Measurements from ENCODE around the gene FOXP1. TPM values are rescaled to one million over a fixed set of nuclear protein-coding genes. Genes with fewer than 3 reads are reported as not detected.

The FOXP1 gene
- total RNA-seq, 4 donors from 2014 or later = 103 to 173 (median 140) TPM

- Histone ChIP-seq H3K27me3 (no peaks in the 10 kb centered on the region), H3K4me3 (no peak overlapping the region), H3K9me3 (no peaks in the 10 kb centered on the region), H3K27ac (no peak overlapping the region), H3K36me3 (no peaks in the 10 kb centered on the region), H3K4me1 (peaks cover 0 to 16% (median 3%) of the 10 kb centered on the region in 4 donors)
- no peak for TF ChIP-seq CTCF (IDR thresholded peaks at IDR 0.05)
- TF ChIP-seq POLR2A (IDR thresholded peaks at IDR 0.05) = no peak
- DNase-seq = no peak
Measured at GRCh38 chr3:71156062-71156665, 427.4 kb downstream of the FOXP1 start.

- no peaks in the 10 kb centered on the region for H3K27me3 ChIP-seq
- H3K4me3 ChIP-seq = no peak overlapping the region
- H3K27ac ChIP-seq = peak overlapping the region in 1 of 4 donors; percentile 63
- no peaks in the 10 kb centered on the region for H3K36me3 ChIP-seq
- H3K9me3 ChIP-seq = no peaks in the 10 kb centered on the region
- no peak for DNase-seq
- TF ChIP-seq CTCF (IDR thresholded peaks at IDR 0.05) (no peak), POLR2A (IDR thresholded peaks at IDR 0.05) (no peak)
- peaks cover 0 to 16% (median 3%) of the 10 kb centered on the region in 4 donors for H3K4me1 ChIP-seq
Measured at GRCh38 chr3:71154846-71155245, 428.7 kb downstream of the FOXP1 start.

GRCh38 chr3:71153713-71154112, 429.8 kb downstream of the FOXP1 start:
- peaks cover 0 to 16% (median 3%) of the 10 kb centered on the region in 4 donors for H3K4me1 ChIP-seq
- no peaks in the 10 kb centered on the region for H3K27me3 ChIP-seq
- no peaks in the 10 kb centered on the region for H3K9me3 ChIP-seq
- TF ChIP-seq POLR2A (IDR thresholded peaks at IDR 0.05) = no peak
- no peak for TF ChIP-seq CTCF (IDR thresholded peaks at IDR 0.05)
- H3K36me3 ChIP-seq = no peaks in the 10 kb centered on the region
- no peak for DNase-seq
- peak overlapping the region in 2 of 4 donors; percentile 26 to 72 for H3K27ac ChIP-seq
- no peak overlapping the region for H3K4me3 ChIP-seq

- Histone ChIP-seq H3K4me3 (peak overlapping the region in 1 of 4 donors; percentile 22), H3K27me3 (no peaks in the 10 kb centered on the region), H3K4me1 (peaks cover 0 to 16% (median 3%) of the 10 kb centered on the region in 4 donors), H3K36me3 (no peaks in the 10 kb centered on the region), H3K9me3 (no peaks in the 10 kb centered on the region), H3K27ac (peak overlapping the region in 3 of 4 donors; percentile 26 to 80 (median 29))
- peak in 2 of 3 donors; percentile 64 to 70 for DNase-seq
- TF ChIP-seq CTCF (IDR thresholded peaks at IDR 0.05) (no peak), POLR2A (IDR thresholded peaks at IDR 0.05) (no peak)
Measured at GRCh38 chr3:71152892-71153265, 430.6 kb downstream of the FOXP1 start.

GRCh38 chr3:71152039-71152891, 431.3 kb downstream of the FOXP1 start:
- Histone ChIP-seq H3K4me3 (no peak overlapping the region), H3K27ac (peak overlapping the region in 2 of 4 donors; percentile 26 to 80), H3K4me1 (peaks cover 0 to 16% (median 3%) of the 10 kb centered on the region in 4 donors), H3K36me3 (no peaks in the 10 kb centered on the region), H3K9me3 (no peaks in the 10 kb centered on the region), H3K27me3 (no peaks in the 10 kb centered on the region)
- no peak for TF ChIP-seq CTCF (IDR thresholded peaks at IDR 0.05)
- TF ChIP-seq POLR2A (IDR thresholded peaks at IDR 0.05) = no peak
- DNase-seq = no peak
